CD4-positive, alpha-beta memory T cell (primary cell): Measurements from ENCODE around the gene OCRL. TPM values are rescaled to one million over a fixed set of nuclear protein-coding genes. Genes with fewer than 3 reads are reported as not detected.
"Not testable (repeated sequence)": the region's sequence is repeated elsewhere in the genome, so short reads cannot be mapped to it uniquely, and the experiment has no call there.

Source experiments
- CTCF ChIA-PET: fragments of 350-600 bp; sonication (Branson Sonifier 250); formaldehyde crosslinking; loops from one replicate; lab custom pipeline; 2021; ENCODE audit warnings: inconsistent platforms; ENCODE audit not compliant: partially characterized antibody; lab: Charles Lee
- POLR2A ChIA-PET: fragments of 350-600 bp; sonication (Branson Sonifier 250); formaldehyde crosslinking; loops from one replicate; lab custom pipeline; 2021; ENCODE audit not compliant: partially characterized antibody; lab: Charles Lee
- DNase-seq, 5 donors: peaks; one replicate each; pipeline versions ENCODE4 v3.0.0 to v3.0.0-alpha.2; 2020 to 2022; ENCODE audit warnings: mixed read lengths in 1 of 5
- H3K27ac ChIP-seq: one replicate; pipeline ENCODE4 v1.7.0; 2013; ENCODE audit warnings: low read depth, low read length
- H3K27me3 ChIP-seq: 2 replicates; pipeline ENCODE4 v1.7.0; 2013; ENCODE audit warnings: mild to moderate bottlenecking, low read length, moderate library complexity; ENCODE audit not compliant: insufficient read depth
- H3K36me3 ChIP-seq: 2 replicates; pipeline ENCODE4 v1.7.0; 2013; ENCODE audit warnings: mild to moderate bottlenecking, low read length, moderate library complexity; ENCODE audit not compliant: insufficient read depth
- H3K4me1 ChIP-seq: 2 replicates; pipeline ENCODE4 v1.7.0; 2013; ENCODE audit warnings: mild to moderate bottlenecking, low read length, moderate library complexity; ENCODE audit not compliant: insufficient read depth
- H3K4me3 ChIP-seq, 2 donors: one replicate each; pipeline ENCODE4 v1.7.0; 2013; ENCODE audit warnings: low read length in 2 of 2, mild to moderate bottlenecking in 1 of 2
- H3K9me3 ChIP-seq, 2 donors: one replicate each; pipeline ENCODE4 v1.7.0; 2013; ENCODE audit warnings: low read length in 2 of 2, control low read depth in 1 of 2; ENCODE audit not compliant: control insufficient read depth in 1 of 2
- H3K27ac Mint-ChIP-seq, 7 donors: one replicate each; pipeline ENCODE4 v1.8.0; 2020 to 2021; ENCODE audit warnings: mixed read lengths in 7 of 7, mild to moderate bottlenecking in 6 of 7, inconsistent platforms in 3 of 7, moderate library complexity in 3 of 7
- H3K27me3 Mint-ChIP-seq, 2 donors: one replicate each; pipeline ENCODE4 v1.8.0; 2020 to 2021; ENCODE audit warnings: mixed read lengths in 2 of 2
- H3K36me3 Mint-ChIP-seq, 2 donors: one replicate each; pipeline ENCODE4 v1.8.0; 2020 to 2021; ENCODE audit warnings: mixed read lengths in 2 of 2, inconsistent platforms in 1 of 2, mild to moderate bottlenecking in 1 of 2
- H3K4me1 Mint-ChIP-seq, 4 donors: one replicate each; pipeline ENCODE4 v1.8.0; 2020 to 2021; ENCODE audit warnings: mixed read lengths in 4 of 4, mild to moderate bottlenecking in 1 of 4
- H3K4me3 Mint-ChIP-seq, 8 donors: one replicate each; pipeline ENCODE4 v1.8.0; 2020 to 2021; ENCODE audit warnings: mixed read lengths in 8 of 8, mild to moderate bottlenecking in 7 of 8, moderate library complexity in 6 of 8, inconsistent platforms in 3 of 8
- H3K9me3 Mint-ChIP-seq, 8 donors: one replicate each; pipeline ENCODE4 v1.8.0; 2020 to 2021; ENCODE audit warnings: mixed read lengths in 8 of 8, mild to moderate bottlenecking in 5 of 8, inconsistent platforms in 3 of 8, moderate library complexity in 1 of 8
- intact Hi-C: fragments of 100-400 bp; cut with micrococcal nuclease; formaldehyde crosslinking; loops from one replicate; pipeline ENCODE4 v1.15.1; 2023
- polyA plus RNA-seq, 2 donors: library from polyadenylated mRNA; unstranded; fragments of 300-500 nt; fragmentation: Illumina TruSeq; gene quantifications; one replicate each; pipeline ENCODE4 v1.2.3, GENCODE V29; 2021
- total RNA-seq, 2 experiments: library from RNA; stranded (reverse); gene quantifications; one replicate each; pipeline ENCODE4 v1.2.3, GENCODE V29; 2021

OCRL gene
- total and polyA plus RNA-seq, 4 experiments from 2014 or later = 0.99 to 2.4 (median 2.0) TPM; not detected in 1

- Mint-ChIP-seq H3K36me3 (no peaks in the 10 kb centered on the region), H3K4me3 (peak overlapping the region; percentile 21 to 76 (median 59)), H3K4me1 (peaks cover 0 to 13% (median 2%) of the 10 kb centered on the region in 4 donors), H3K27ac (no peak overlapping the region), H3K27me3 (peaks cover 4 to 7% of the 10 kb centered on the region in 2 donors), H3K9me3 (peaks cover 0 to 1% (median 0%) of the 10 kb centered on the region in 8 donors)
- Histone ChIP-seq H3K4me1 (no peaks in the 10 kb centered on the region), H3K9me3 (no peaks in the 10 kb centered on the region), H3K4me3 (peak overlapping the region in 1 of 2 donors; percentile 11), H3K27ac (no peak overlapping the region), H3K27me3 (no peaks in the 10 kb centered on the region), H3K36me3 (no peaks in the 10 kb centered on the region)
- POLR2A ChIA-PET = no interaction called here
- intact Hi-C loops = loop anchor here (2.0 kb wide), 1 partner anchor 18 kb away; the partner anchor contains the start of gene SMARCA1
- no peak for DNase-seq
- CTCF ChIA-PET = no interaction called here
Measured at GRCh38 chrX:129540722-129541184, 694 bp downstream of the OCRL start.

DNA sequence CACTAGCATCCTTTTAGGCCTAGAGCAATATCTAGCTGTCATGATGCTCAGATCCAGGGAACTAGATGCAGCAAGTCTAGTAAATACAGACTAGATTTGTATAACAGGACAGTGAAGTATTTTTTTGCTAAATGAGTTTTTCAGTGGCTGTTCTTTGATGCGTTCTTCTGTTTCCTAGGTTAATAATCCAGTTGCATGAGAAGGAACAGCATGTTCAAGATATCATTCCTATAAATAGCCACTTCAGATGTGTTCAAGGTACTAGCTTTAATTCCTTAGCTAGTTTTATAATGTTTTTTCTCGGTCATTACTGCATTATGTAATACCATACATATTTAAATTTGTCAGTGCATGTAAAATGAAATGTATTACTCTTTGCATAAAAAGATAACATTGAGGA, 4.7 kb downstream of the OCRL start:
- DNase-seq = no peak
- Mint-ChIP-seq H3K4me1 (peaks cover 0 to 8% (median 2%) of the 10 kb centered on the region in 4 donors), H3K27ac (no peak overlapping the region), H3K36me3 (no peaks in the 10 kb centered on the region), H3K27me3 (no peaks in the 10 kb centered on the region), H3K4me3 (no peak overlapping the region), H3K9me3 (peaks cover 0 to 1% (median 0%) of the 10 kb centered on the region in 8 donors)
- no peaks in the 10 kb centered on the region for H3K4me1 ChIP-seq
- ChIA-PET CTCF (no interaction called here), POLR2A (no interaction called here)
- no peaks in the 10 kb centered on the region for H3K36me3 ChIP-seq
- no peaks in the 10 kb centered on the region for H3K27me3 ChIP-seq
- no peak overlapping the region for H3K4me3 ChIP-seq
- intact Hi-C loops = no loop called here
- no peaks in the 10 kb centered on the region for H3K9me3 ChIP-seq
- H3K27ac ChIP-seq = no peak overlapping the region

DNA sequence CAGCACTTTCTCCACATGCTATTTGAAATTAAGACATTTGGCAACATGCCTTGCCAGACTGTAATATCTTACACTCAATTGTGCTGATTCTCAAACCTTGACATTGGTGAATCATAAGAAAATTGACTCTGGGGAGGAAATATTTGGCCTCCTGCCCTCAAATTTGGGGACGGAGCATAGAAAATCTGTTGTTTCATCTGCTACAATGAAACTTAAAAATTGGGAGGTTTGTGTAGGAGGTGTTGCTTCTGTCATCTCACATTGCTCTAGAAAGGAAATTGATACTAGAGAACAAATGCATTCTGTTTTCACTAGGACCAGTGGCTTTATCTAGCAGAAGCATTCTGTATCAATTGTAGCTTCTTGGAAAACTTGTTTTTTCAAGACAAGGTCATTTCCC, 5.3 kb downstream of the OCRL start:
- H3K4me1 Mint-ChIP-seq = peaks cover 0 to 5% (median 2%) of the 10 kb centered on the region in 4 donors
- H3K4me3 ChIP-seq = no peak overlapping the region
- no peak for DNase-seq
- H3K27ac Mint-ChIP-seq = no peak overlapping the region
- POLR2A ChIA-PET = no interaction called here
- H3K4me3 Mint-ChIP-seq = no peak overlapping the region
- no peak overlapping the region for H3K27ac ChIP-seq
- no peaks in the 10 kb centered on the region for H3K36me3 Mint-ChIP-seq
- no peaks in the 10 kb centered on the region for H3K27me3 Mint-ChIP-seq
- CTCF ChIA-PET = no interaction called here
- no peaks in the 10 kb centered on the region for H3K36me3 ChIP-seq
- H3K4me1 ChIP-seq = no peaks in the 10 kb centered on the region
- intact Hi-C loops = no loop called here
- H3K27me3 ChIP-seq = no peaks in the 10 kb centered on the region
- H3K9me3 Mint-ChIP-seq = peaks cover 0 to 1% (median 0%) of the 10 kb centered on the region in 8 donors
- no peaks in the 10 kb centered on the region for H3K9me3 ChIP-seq

- intact Hi-C loops = no loop called here
- Histone ChIP-seq H3K4me1 (no peaks in the 10 kb centered on the region), H3K27me3 (no peaks in the 10 kb centered on the region), H3K36me3 (no peaks in the 10 kb centered on the region), H3K4me3 (no peak overlapping the region), H3K27ac (no peak overlapping the region), H3K9me3 (no peaks in the 10 kb centered on the region)
- no peaks in the 10 kb centered on the region for H3K36me3 Mint-ChIP-seq
- POLR2A ChIA-PET = no interaction called here
- no peak for DNase-seq
- H3K27ac Mint-ChIP-seq = no peak overlapping the region
- no peak overlapping the region for H3K4me3 Mint-ChIP-seq
- no peaks in the 10 kb centered on the region for H3K4me1 Mint-ChIP-seq
- no peaks in the 10 kb centered on the region for H3K9me3 Mint-ChIP-seq
- CTCF ChIA-PET = no interaction called here
- H3K27me3 Mint-ChIP-seq = no peaks in the 10 kb centered on the region
Measured at GRCh38 chrX:129549124-129549523, 9.1 kb downstream of the OCRL start.

DNA sequence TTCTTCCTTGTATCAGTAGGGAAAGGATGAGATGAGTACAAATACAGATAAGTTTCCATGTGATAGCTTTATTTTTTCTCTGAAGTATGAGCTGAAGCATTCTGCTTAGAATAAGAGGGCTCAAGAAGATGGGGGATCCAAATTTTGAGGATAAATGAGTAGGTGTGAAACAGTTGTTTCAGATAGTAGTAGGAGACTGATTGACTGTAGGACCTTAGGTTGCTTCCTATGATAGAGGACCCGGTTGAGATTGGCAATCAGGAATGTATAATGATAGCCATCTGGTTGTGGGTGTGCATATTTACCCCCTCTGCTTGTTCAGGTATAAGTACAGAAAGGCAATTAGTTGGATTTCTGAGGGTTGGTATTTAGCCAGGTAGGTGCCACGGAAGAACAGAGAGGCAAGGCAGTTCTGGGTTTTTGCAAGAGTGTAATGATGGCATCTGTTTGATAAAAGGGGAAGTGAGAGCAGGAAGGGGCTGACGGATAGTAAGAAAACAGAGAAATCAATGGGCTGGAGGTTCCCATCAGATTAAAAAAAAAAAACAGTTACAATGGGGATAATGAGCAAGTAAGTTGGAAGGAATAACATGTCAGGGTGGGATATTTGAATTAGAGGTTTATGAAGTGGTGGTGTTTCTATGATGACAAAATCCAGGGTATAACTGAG, 13.7 kb downstream of the OCRL start:
- Mint-ChIP-seq H3K4me1 (no peaks in the 10 kb centered on the region), H3K27ac (no peak overlapping the region), H3K9me3 (no peaks in the 10 kb centered on the region), H3K4me3 (no peak overlapping the region), H3K27me3 (no peaks in the 10 kb centered on the region), H3K36me3 (peaks cover 0 to 1% of the 10 kb centered on the region in 2 donors)
- H3K4me3 ChIP-seq = no peak overlapping the region
- H3K4me1 ChIP-seq = no peaks in the 10 kb centered on the region
- ChIA-PET CTCF (no interaction called here), POLR2A (no interaction called here)
- DNase-seq = no peak
- H3K27me3 ChIP-seq = no peaks in the 10 kb centered on the region
- H3K27ac ChIP-seq = no peak overlapping the region
- no peaks in the 10 kb centered on the region for H3K9me3 ChIP-seq
- no peaks in the 10 kb centered on the region for H3K36me3 ChIP-seq
- intact Hi-C loops = no loop called here

GRCh38 chrX:129554816-129555215, 14.8 kb downstream of the OCRL start:
- CTCF ChIA-PET, H3K4me3 ChIP-seq, H3K4me3 Mint-ChIP-seq, DNase-seq, H3K4me1 Mint-ChIP-seq, H3K36me3 Mint-ChIP-seq, POLR2A ChIA-PET, H3K27me3 Mint-ChIP-seq, H3K9me3 ChIP-seq, H3K27ac ChIP-seq, intact Hi-C loops, H3K4me1 ChIP-seq, H3K27me3 ChIP-seq, H3K27ac Mint-ChIP-seq, H3K36me3 ChIP-seq, H3K9me3 Mint-ChIP-seq: not testable (repeated sequence)

DNA sequence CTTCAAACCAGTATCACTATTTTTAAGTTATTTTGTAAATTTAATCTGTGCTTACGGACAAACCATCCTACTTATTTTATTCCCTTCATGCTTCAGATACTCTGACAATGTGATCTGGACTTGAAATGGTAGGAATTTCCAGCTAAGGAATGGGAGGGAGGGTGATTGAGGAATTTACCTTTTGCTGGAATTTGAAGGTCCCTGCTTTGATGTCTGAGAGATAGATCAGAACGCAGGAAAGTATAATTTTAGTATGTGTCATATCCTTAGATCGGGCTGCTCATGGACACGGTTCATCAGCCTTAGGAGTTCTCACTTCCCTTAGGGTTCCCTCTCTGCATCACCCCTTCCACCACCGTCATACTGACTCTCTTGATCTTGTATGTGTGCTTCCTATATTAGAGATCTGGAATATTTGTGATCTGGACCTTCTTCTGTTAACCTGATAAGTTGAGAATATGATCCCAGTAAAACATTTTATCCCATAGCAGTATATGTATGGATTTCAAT, 16.8 kb downstream of the OCRL start:
- no peak for DNase-seq
- ChIA-PET CTCF (no interaction called here), POLR2A (no interaction called here)
- Mint-ChIP-seq H3K27me3 (no peaks in the 10 kb centered on the region), H3K27ac (no peak overlapping the region), H3K36me3 (peaks cover 4 to 20% of the 10 kb centered on the region in 2 donors), H3K4me1 (no peaks in the 10 kb centered on the region), H3K4me3 (no peak overlapping the region), H3K9me3 (no peaks in the 10 kb centered on the region)
- Histone ChIP-seq H3K36me3 (no peaks in the 10 kb centered on the region), H3K27me3 (no peaks in the 10 kb centered on the region), H3K9me3 (no peaks in the 10 kb centered on the region), H3K4me1 (no peaks in the 10 kb centered on the region), H3K27ac (no peak overlapping the region), H3K4me3 (no peak overlapping the region)
- intact Hi-C loops = no loop called here
